HPDE6-E6E7 (cell line): Measurements from ENCODE around the gene AVEN.
A peak's percentile ranks its signal among the peaks of the same experiment; 100 is the strongest.

ENCODE experiments used
- DNase-seq: peaks from one replicate; pipeline ENCODE4 v3.0.0; 2011; ENCODE audit warnings: missing footprints; ENCODE audit errors: extremely low spot score

AVEN gene

DNA sequence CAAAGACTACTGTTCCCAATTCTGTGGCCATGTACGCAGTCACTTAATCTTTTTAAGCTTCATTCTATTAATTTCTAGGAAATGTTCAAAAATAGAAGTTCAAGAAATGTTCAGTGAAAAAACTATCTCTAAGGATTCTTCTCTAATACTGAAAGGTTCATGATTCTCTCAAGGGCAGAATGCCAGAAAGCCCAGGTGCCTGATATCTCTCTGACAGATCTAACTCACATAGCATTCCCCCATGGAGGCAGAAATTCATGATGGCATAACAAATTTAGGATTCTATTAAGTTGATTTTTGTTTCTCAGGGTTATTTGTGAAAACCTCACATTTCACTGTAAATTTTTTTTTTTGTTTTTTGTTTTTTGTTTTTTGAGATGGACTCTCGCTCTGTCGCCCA lies 53.3 kb downstream of the AVEN start:
- no peak for DNase-seq

DNA sequence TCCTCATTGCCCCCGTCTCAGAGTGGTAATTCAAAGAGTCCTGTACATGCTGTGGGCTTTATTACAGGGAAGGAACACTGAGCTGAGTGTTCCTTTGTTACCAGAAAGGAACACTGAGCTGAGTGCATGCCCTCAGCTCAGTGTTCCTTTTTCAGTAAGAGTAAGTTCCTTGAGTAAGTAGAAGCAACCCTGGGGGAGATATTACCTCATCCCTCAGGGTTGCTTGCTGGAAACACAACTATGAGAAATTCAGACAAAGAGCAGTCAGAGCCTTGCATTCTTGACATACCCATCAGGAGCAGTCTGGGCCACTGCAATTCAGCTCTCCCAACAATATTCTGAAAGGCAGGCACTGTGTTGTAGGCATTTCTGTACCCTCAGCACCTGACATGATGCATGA lies 53.7 kb downstream of the AVEN start:
- no peak for DNase-seq

DNA sequence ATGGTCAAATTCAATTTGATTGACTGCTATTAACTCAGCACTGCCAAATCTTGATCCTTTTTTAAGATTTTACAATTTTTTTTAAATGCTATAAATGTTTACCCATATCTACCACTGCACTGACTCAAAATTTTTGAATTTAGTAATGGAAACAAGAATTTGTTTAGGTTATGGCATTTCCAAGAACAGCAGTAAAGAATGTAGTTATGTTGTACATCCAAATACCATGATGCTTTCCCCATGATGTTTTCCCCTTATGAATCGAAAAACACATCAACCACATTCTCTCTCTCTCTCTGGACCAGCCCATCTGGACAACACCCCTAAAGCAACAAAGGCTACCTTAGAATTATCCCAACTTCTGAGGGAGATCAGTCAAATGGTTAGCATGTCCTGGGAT lies 56.5 kb downstream of the AVEN start:
- no peak for DNase-seq

DNA sequence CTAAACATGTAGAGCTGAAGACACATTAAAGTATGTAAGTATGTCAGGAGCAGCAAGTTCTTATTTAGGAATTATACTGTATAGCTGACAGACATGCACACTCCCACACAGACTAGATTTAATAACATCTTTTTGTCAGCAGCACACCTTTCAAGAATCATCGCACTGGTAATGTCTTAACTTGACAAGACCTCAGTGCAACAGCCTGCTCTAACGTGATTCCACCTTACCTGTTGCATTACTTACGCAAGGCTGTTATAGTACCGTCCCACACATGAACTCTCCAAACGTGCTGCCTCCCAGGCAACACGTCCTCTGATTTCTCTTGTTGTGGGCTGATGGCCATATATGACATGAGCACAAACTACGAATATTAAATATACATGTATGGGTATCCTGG lies 58.8 kb downstream of the AVEN start:
- DNase-seq: no peak

DNA sequence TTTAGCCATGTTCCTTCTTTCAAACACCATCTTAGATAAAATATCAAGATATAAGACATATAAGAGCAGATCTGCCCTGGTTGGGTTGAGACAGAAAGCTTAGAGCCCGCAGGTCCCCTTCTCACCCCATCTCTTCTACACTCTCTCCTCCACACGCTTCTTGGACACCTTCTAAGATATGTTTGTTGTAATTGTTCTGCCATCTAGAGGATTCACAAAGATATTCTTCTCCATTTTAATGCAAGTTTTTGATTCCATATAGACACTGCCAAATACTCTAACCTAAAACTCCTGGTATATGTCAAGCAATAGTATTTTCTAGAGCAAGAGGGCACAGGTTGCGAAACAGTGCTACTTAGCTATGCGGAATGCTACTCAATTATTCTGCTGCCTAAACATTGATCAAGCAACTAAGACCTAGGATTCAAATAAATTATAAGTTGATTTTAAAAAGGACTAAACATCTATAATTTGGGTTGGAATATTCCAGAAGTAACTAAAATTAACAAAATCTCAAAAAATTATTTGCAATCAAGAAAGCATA lies 63.9 kb downstream of the AVEN start:
- DNase-seq: peak; percentile 7

DNA sequence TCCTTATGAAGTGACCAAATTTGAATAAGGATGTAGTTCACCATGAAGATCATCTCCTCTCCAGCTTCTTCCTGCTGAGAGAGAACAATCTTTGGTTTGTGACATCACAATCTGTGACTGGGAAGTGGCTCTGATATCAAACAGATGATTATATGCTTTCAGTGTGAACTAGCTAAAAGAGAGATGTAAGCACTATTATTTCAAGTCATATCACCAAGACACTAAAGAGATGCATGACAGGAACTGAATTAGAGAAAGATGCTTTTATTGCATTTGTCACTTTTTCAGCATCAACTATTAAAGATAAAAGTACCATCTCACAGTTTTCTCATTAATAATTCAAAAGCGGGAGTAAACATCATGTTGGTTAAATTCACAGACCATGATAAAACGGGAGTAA lies 67.2 kb downstream of the AVEN start:
- no peak for DNase-seq

DNA sequence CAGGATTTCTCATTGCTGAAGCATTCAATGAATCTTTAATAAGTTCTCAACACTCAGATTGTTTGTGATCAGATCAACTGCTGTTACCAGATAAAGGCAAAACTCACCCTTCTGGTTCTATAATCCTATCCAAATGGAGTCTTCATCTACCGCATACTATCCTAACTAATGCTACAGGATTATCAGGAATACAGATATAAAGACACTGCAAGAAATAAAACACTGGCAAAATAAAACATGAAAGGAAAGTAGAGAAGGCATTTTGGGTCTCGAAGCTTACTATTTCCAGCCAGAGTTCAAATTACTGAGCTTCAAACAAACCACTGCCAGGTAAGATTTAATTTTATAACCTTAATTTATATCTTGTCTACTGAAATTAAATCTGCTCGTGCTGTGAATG lies 70.2 kb downstream of the AVEN start:
- DNase-seq: no peak

DNA sequence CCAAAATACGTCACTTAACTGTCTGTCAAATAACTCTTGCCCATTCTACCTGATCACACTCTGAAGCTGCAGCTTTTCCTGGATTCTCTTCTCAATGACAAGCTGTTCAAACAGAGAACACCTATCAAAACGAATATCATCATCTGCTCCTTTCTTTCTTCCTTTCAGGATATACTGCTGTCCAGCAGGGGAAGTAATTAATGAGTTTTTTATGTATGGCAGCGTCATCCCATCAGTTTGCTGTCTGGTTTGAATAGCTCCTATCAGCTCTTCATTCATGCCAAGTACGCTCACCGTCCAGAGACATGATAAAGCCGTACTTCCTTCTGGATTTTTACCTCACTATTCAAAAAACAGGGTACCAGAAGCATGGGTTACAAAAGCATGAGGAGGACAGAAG lies 70.8 kb downstream of the AVEN start, which contains the start of gene CHRM5:
Gene CHRM5 (plus strand): TSS at position 274 of the 400 bp plus-strand sequence. CDS start 94,221 bp downstream, outside the sequence.
- no peak for DNase-seq

DNA sequence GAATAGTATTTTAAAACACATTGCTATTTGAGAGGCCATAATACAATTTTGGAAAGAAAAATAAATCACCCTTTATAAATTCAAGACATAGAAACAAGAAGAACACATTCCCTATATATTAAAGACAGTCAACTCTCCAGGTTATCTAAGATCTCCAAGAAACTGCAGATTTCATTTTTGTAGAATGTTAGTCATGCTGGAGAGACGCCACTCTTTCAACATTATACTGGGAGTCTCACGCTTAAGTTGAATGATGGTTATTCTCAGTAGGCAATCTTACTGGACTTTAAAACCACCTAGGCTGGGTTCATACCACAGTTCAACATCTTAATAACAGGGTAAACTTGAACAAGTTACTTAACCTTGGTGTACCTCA lies 74.4 kb downstream of the AVEN start:
- no peak for DNase-seq

DNA sequence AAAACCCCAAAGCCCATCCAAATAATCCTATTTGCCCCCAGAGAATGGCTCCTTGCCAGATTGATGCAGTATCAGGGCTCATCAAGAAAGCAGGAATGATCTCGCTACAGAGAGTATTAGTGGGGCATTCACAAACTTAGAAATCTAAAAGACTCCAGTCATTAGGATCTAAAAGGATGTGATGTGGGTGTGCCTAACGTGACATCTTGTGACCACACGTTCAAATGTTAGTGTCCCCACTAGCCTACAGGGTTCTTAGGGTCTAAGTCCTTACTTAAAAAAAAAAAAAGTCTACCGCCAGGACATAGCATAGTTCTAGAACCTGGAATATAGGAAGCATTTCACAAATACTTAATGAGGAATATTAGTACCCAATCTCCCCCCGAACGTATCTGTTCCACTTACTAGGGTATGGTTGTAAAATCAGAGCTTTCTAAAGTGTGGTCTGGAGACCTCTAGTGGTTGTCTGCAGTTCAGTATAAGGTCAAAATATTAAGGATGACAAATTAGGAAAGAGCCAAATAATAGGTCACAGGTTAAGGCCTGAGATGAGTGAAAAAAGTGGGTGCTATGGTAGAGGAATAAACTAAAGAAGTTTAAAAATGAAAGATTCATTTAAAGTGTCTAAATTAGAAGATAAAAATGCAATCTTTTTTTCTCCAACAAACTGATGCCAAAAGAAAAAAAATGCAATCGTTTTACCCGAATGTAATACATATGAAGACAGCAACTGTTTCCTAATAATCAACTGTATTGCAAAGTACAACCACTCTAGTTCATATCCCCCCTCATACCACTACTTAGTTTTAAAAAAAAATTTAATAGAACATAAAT lies 75.0 kb downstream of the AVEN start:
- DNase-seq: no peak

DNA sequence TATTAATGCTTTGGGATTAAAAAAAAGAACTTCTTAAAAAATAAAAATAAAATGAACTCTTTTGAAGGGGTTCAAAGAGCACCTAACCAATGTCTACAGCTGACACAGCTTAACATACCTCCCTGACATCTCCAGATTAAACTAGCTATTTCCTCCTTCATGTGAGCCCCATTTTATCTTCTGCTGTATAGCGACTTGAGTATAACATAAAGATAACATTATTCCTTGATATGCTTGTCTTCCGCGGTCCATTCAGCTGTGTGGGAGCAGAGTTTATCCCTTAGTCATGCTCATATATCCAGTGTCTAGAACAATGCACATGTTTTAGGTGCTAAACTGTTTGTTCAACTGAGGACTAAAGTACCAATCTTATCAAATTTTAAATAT lies 78.5 kb downstream of the AVEN start:
- DNase-seq: no peak

DNA sequence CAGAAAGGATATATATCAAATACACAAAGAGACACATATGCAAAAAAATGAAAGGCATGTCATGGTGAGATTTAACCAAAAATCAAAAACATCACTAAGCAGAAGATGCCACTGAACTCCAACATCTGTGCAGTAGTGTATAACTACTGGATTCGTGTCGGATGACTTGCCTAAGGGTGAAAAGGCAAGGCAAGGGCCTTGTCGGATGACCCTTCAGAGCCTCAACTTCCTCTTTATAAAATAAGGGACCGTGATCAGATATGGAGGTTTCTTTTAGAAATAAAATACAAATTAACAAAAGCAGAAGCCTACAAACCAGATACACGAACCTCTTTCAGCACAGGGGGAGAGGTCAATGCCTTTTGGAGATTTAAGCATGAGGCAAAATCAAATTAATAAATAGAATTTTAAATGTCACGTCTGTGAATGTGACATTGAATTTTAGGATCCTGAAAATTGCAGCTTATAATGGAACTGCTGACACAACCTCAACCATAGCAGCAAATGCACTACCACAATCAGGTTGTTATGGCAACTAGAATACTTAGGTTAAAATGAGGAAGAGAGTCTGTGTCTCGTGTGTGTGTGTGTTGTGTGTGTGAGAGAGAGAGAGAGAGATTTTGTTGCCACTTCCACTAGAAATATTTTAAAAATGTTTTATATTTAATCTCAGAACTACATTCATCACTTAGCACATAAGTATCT lies 79.0 kb downstream of the AVEN start:
- DNase-seq: no peak

DNA sequence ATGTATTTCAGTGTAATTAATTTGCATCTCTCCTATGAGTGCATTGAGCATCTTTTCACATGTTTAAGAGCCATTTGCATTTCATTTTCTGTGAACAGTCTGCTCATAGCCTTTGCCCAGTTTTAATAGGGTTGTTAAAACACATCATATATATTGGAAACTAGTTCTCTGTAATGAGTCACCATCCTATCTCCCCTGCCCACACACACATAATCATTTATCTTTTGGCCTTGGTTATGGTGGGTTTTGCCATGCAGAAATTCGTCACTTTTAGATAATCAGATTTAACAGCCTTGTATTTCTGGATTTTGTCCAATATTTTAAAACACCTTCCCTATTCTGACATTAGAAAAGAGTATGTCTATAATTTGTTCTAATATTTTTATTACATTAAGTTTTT lies 82.6 kb downstream of the AVEN start:
- DNase-seq: no peak

DNA sequence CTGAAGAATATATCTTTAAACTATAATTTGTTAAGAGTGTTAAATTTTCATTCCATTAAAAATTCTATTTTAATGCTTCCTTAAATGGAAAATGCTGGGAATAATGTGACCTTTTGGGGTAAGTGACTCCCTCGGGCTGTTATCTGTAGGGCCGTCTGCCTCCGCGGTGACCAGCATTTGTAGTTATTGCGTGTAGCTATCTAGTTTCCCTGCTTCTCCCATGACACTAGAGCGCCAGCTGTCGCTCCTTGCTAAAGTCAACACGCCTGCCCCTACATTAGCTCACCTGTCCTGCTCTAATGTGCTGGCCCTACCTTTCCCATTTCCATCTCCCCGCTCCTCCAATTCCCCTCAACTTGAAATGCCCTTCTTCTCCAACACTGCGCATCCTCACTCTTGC lies 83.1 kb downstream of the AVEN start:
- DNase-seq: no peak

DNA sequence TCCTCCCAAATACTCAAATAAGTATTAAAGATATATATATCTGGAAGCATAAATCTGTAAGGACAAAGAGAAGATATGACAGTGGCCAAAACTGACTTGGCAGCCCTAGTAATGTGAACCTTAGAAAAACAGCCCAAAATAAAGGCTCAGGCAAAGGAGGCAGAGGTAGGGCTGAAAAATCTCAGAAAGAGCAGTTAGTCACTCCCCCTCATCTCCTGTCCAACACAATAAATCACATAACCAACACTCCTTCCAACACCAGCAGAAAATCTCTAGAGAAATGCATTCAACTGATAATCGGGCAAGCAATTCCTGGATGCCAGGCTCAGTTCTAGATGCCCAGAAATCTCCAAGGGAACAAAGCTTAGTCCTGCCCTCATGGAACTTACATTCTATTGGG lies 92.9 kb downstream of the AVEN start:
- DNase-seq: no peak

DNA sequence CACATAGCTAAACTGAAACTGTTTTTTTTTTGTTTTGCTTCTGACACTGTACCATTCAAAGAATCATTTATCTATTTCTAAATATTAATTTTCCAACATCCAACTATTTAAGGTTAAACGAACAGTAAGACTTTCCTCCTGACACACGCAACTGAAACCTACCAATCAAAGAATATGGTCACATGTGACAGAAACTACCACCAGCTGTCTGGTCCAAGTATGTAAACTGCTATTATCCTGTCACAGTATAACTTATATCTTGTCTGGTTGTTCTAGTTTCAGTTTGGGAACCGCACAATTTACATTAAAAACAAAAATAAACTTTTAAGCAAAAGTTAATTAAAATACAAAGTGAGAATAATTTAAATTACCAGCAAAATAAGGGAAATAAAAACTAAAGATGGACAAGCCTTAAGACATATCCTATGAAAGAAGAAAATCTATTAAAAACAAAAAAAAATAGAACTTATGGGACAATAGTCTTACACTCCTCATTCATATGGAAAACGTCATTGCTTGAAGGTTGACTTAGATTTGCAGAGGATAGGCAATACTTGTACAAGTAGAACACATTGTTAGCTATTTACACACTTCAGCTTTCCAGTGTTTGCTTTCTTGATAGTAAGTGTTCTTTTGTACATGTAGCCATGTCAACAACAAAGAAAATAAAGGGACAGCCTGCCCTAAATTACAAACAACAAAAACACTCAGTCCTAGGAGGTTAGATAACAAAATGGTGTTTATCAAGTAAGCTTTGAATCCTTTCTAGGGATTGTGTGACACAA lies 97.5 kb downstream of the AVEN start:
- no peak for DNase-seq

DNA sequence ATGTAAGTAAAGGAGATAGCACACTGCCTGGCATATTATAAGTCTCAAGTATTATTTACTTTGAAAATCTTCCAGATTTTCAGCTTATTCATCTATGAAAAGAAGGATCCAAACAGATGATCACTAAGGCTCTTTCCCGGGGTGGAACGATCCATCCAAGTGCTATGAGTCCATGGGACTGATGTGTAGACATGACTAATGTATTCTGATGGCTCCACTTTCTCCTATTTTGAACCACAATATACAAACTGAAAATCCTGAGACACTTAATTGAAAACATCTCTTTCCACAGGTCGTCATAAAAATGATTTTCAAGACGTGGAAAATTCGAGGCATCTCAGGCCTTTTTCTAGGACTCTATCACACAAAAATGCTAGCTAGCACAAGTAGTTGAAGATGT lies 104.1 kb downstream of the AVEN start:
- no peak for DNase-seq

DNA sequence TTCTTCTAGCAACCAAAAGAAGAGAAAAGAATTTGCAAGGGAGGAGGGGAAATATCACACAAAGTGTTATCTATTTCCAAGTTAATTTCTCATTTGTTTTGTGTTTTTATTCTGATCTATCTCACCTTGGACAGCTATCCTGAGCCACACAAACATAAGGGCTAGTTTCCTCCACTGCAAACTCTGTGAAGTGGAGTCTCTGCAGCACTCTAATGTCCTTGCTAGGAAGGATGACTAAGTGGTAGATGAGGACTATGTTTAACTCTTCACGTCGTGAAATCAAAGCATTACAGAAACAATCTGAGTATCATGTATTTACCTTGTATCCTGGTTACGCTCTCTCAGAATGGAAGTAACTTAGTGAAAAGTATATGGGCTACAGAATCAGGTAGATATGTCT lies 104.6 kb downstream of the AVEN start:
- no peak for DNase-seq

DNA sequence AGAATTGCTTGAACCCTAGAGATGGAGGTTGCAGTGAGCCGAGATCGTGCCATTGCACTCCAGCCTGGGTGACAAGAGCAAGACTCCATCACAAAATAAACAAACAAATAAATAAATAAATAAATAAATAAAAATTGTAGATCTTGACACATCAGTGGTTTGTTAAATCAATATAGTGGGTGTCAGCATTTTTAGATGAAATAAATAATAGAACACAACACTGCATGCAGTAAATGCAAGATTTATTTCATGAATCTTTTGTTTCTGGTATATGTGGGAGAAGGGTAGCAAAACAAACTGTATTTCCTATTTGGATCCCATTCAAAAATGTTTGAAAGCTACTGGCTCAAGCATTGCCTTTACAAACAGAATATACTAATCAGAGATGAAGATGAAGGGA lies 106.3 kb downstream of the AVEN start:
- DNase-seq: no peak

DNA sequence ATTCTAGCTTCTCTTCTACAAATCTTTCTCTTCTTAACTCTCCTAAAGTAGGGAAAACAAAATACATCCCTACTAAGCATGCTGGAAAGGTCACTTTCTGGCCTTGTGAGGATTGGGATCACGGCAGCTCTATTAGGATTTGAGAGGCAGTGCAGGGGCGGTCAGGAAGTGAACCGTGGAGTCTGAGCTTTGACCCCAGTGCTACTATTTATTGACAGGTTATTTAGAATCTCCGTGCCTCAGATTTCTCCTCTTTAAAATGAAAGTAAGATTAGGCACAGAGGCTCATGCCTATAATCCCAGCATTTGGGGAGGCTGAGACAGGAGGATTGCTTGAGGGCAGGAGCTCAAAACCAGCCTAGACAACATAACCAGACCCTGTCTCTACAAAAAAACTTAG lies 112.7 kb downstream of the AVEN start:
- DNase-seq: no peak

DNA sequence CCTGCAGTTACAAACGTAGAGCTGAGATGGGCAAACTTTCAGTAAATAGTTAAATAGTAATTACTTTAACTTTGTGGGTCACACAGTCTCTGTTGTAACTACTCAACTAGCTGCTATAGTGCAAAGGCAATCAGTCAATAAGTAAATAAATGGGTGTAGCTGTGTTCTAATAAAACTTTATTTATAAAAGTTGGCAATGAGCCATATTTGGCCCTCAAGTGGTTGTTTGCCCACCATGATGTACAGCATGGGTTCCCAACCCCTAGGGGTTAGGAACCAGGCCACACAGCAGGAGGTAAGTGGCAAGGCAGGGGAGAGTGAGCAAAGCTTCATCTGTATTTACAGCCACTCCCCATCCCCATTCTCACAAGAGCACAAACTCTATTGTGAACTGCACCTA lies 115.6 kb downstream of the AVEN start:
- no peak for DNase-seq
